DMS 273 (cell line): ENCODE measurements around the gene BCR.
"Not testable (repeated sequence)": the region's sequence is repeated elsewhere in the genome, so short reads cannot be mapped to it uniquely, and the experiment has no call there.

Experiments
- DNase-seq: peaks from one replicate; lab custom pipeline; 2025; ENCODE audit not compliant: unreplicated experiment; lab: John Stamatoyannopoulos, UW

The BCR gene

GRCh38 chr22:23361676-23362075, 181.4 kb downstream of the BCR start:
- DNase-seq, result no peak

GRCh38 chr22:23363683-23364082, 183.4 kb downstream of the BCR start:
- no peak for DNase-seq

- DNase-seq, result no peak
Measured at GRCh38 chr22:23364389-23364788, 184.1 kb downstream of the BCR start.

DNA sequence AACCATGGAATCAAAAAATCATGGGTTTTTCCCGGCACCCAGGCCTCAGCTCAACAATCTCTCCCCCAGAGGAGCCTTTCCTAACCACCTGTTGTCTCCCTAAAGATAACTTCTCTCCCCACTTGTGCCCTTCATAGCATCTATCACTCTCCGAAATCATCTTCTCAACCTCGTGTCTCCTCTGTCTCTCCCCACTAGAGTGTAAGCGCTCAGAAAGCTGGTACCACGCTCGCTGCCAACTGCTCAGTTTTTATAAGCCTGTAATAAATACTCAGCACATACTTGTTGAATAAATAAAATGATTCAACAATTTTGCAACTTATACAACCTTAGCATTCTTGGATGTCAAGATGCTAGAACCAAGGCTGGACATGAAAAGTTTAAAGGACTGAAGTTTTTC, 185.2 kb downstream of the BCR start:
- no peak for DNase-seq

- DNase-seq, result no peak
Measured at GRCh38 chr22:23365961-23366360, 185.7 kb downstream of the BCR start.

DNA sequence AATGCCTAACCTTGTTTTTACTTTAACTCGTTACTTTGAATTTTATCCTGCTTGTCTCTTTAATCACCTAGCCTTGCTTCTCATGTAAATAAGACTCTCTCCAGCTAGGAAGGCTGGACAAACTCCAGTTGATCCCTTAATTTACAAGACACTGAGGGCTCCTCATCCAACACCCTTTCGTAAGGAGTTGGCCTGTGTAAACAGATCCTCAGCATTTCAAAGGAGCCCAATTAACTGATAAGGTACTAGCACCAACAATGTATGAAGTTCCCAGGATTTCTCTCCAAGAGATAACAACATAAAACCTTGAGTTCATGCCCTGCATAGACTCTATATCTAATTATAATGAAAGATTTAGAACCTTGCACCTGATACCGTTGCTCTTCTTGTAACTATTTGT, 186.9 kb downstream of the BCR start:
- DNase-seq, result not testable (repeated sequence)
